H9 (cell line): ENCODE measurements around the gene ARIH1. TPM values are rescaled to one million over a fixed set of nuclear protein-coding genes. Genes with fewer than 3 reads are reported as not detected.

ENCODE experiments used
- DNase-seq: peaks from one replicate; pipeline ENCODE4 v3.0.0-alpha.2; 2017
- H2AFZ ChIP-seq: one replicate; pipeline ENCODE4 v1.6.1; 2013; ENCODE audit warnings: mild to moderate bottlenecking, low read length, control low read depth, moderate library complexity
- H2AK5ac ChIP-seq: 2 replicates; pipeline ENCODE4 v1.6.1; 2013; ENCODE audit warnings: low read length, control low read depth, mixed read lengths; ENCODE audit not compliant: insufficient read length
- H2BK120ac ChIP-seq: one replicate; pipeline ENCODE4 v1.6.1; 2013; ENCODE audit warnings: low read depth, mild to moderate bottlenecking, low read length, control low read depth, inconsistent platforms; ENCODE audit not compliant: poor library complexity, severe bottlenecking
- H2BK12ac ChIP-seq: 2 replicates; pipeline ENCODE4 v1.6.1; 2013; ENCODE audit warnings: low read length, control low read depth, mixed read lengths, low read depth; ENCODE audit not compliant: insufficient read length
- H2BK15ac ChIP-seq: 2 replicates; pipeline ENCODE4 v1.6.1; 2013; ENCODE audit warnings: low read depth, low read length, control low read depth
- H2BK20ac ChIP-seq: one replicate; pipeline ENCODE4 v1.6.1; 2013; ENCODE audit warnings: low read depth, mild to moderate bottlenecking, low read length, control low read depth, inconsistent platforms; ENCODE audit not compliant: poor library complexity, severe bottlenecking
- H2BK5ac ChIP-seq: 2 replicates; pipeline ENCODE4 v1.6.1; 2013; ENCODE audit warnings: low read length, control low read depth, mixed read lengths; ENCODE audit not compliant: insufficient read length
- H3K14ac ChIP-seq: 2 replicates; pipeline ENCODE4 v1.6.1; 2013; ENCODE audit warnings: low read length, control low read depth; ENCODE audit not compliant: insufficient read depth
- H3K18ac ChIP-seq: 2 replicates; pipeline ENCODE4 v1.6.1; 2013; ENCODE audit warnings: low read depth, mild to moderate bottlenecking, mixed read lengths, low read length, control low read depth; ENCODE audit not compliant: insufficient read length
- H3K23ac ChIP-seq: 2 replicates; pipeline ENCODE4 v1.6.1; 2013; ENCODE audit warnings: low read length, control low read depth, mixed read lengths, low read depth; ENCODE audit not compliant: insufficient read length
- H3K23me2 ChIP-seq: 2 replicates; pipeline ENCODE4 v1.6.1; 2013; ENCODE audit warnings: low read depth, mild to moderate bottlenecking, mixed read lengths, low read length, control low read depth; ENCODE audit not compliant: insufficient read length, poor library complexity, severe bottlenecking
- H3K27ac ChIP-seq: 2 replicates; pipeline ENCODE4 v1.5.1; 2013; ENCODE audit warnings: low read length, control low read depth, mixed read lengths, low read depth; ENCODE audit not compliant: insufficient read length
- H3K27me3 ChIP-seq: 2 replicates; pipeline ENCODE4 v1.6.1; 2013; ENCODE audit warnings: low read length, control low read depth, inconsistent platforms; ENCODE audit not compliant: insufficient read depth
- H3K4ac ChIP-seq: 2 replicates; pipeline ENCODE4 v1.6.1; 2013; ENCODE audit warnings: low read depth, mild to moderate bottlenecking, control low read depth, inconsistent platforms, low read length, moderate library complexity
- H3K4me1 ChIP-seq: 2 replicates; pipeline ENCODE4 v1.6.1; 2013; ENCODE audit warnings: low read length, control low read depth, inconsistent platforms; ENCODE audit not compliant: insufficient read depth
- H3K4me2 ChIP-seq: 2 replicates; pipeline ENCODE4 v1.6.1; 2013; ENCODE audit warnings: low read length, control low read depth, mixed read lengths; ENCODE audit not compliant: insufficient read length, insufficient read depth
- H3K56ac ChIP-seq: 2 replicates; pipeline ENCODE4 v1.6.1; 2013; ENCODE audit warnings: low read depth, mild to moderate bottlenecking, mixed read lengths, low read length, control low read depth; ENCODE audit not compliant: insufficient read length
- H3K79me1 ChIP-seq: 2 replicates; pipeline ENCODE4 v1.6.1; 2013; ENCODE audit warnings: low read depth, mild to moderate bottlenecking, moderate library complexity, low read length, control low read depth, inconsistent platforms; ENCODE audit not compliant: insufficient read depth, poor library complexity, severe bottlenecking
- H3K79me2 ChIP-seq: 2 replicates; pipeline ENCODE4 v1.6.1; 2013; ENCODE audit warnings: low read length, control low read depth, inconsistent platforms; ENCODE audit not compliant: insufficient read depth
- H3K9ac ChIP-seq: 2 replicates; pipeline ENCODE4 v1.6.1; 2013; ENCODE audit warnings: low read length, control low read depth, mixed read lengths; ENCODE audit not compliant: insufficient read length; ENCODE audit errors: extremely low read depth
- H3K9me3 ChIP-seq: one replicate; pipeline ENCODE4 v1.6.1; 2013; ENCODE audit warnings: low read depth, low read length, inconsistent platforms; ENCODE audit not compliant: control insufficient read depth
- H3T11ph ChIP-seq: one replicate; pipeline ENCODE4 v1.6.1; 2013; ENCODE audit warnings: mild to moderate bottlenecking, low read length, control low read depth, inconsistent platforms
- H4K20me1 ChIP-seq: one replicate; pipeline ENCODE4 v1.6.1; 2013; ENCODE audit not compliant: control insufficient read depth, insufficient read length, insufficient read depth
- H4K5ac ChIP-seq: 2 replicates; pipeline ENCODE4 v1.6.1; 2013; ENCODE audit warnings: low read depth, mild to moderate bottlenecking, mixed read lengths, low read length, control low read depth; ENCODE audit not compliant: insufficient read length
- H4K8ac ChIP-seq: replicated peaks from 2 replicates; pipeline ENCODE4 v1.6.1; 2013; ENCODE audit warnings: low read length, control low read depth, mixed read lengths, low read depth; ENCODE audit not compliant: insufficient read length
- H4K91ac ChIP-seq: 2 replicates; pipeline ENCODE4 v1.6.1; 2013; ENCODE audit warnings: low read depth, mild to moderate bottlenecking, moderate library complexity, mixed read lengths, low read length, control low read depth; ENCODE audit not compliant: insufficient read length
- H3K27ac Mint-ChIP-seq, 3 experiments: 2 replicates in 2 of 3; 3 replicates in 1 of 3; pipeline ENCODE4 v1.8.0; 2020 to 2021; ENCODE audit warnings: mixed read lengths in 3 of 3, mild to moderate bottlenecking in 1 of 3, moderate library complexity in 1 of 3
- H3K27me3 Mint-ChIP-seq: 2 replicates; pipeline ENCODE4 v1.8.0; 2021; ENCODE audit warnings: low read depth, mild to moderate bottlenecking, moderate library complexity, mixed read lengths
- H3K36me3 Mint-ChIP-seq, 3 experiments: 2 replicates in 2 of 3; 3 replicates in 1 of 3; pipeline ENCODE4 v1.8.0; 2020 to 2021; ENCODE audit warnings: low read depth in 3 of 3, mixed read lengths in 3 of 3; ENCODE audit not compliant: insufficient read depth in 1 of 3
- H3K4me1 Mint-ChIP-seq, 2 experiments: 2 replicates each; pipeline ENCODE4 v1.8.0; 2020; ENCODE audit warnings: mixed read lengths in 2 of 2
- H3K4me3 Mint-ChIP-seq, 2 experiments: 2 replicates in 1 of 2; 3 replicates in 1 of 2; pipeline ENCODE4 v1.8.0; 2020 to 2021; ENCODE audit warnings: mild to moderate bottlenecking in 2 of 2, mixed read lengths in 2 of 2, moderate library complexity in 1 of 2
- H3K9me3 Mint-ChIP-seq, 2 experiments: 2 replicates in 1 of 2; 3 replicates in 1 of 2; pipeline ENCODE4 v1.8.0; 2020; ENCODE audit warnings: mild to moderate bottlenecking in 2 of 2, mixed read lengths in 2 of 2, moderate library complexity in 1 of 2
- CTCF ChIP-seq: fragments of 200-600 bp; sonication (generic); conservative IDR thresholded peaks from 3 replicates; pipeline ENCODE4 v1.8.0; 2021; ENCODE audit warnings: antibody characterized with exemption, mild to moderate bottlenecking
- WGBS: extraction: QIAGEN DNeasy Blood & Tissue Kit; methylation state at CpG from one replicate; pipeline ENCODE4 v1.1.7; 2013; ENCODE audit warnings: missing lambda C conversion rate, low lambda C conversion rate, mixed read lengths; ENCODE audit not compliant: insufficient read length; ENCODE audit errors: extremely low coverage; 5-methylcytosine and 5-hydroxymethylcytosine counted together
- total RNA-seq: library from RNA; stranded (reverse); gene quantifications from 2 replicates; pipeline ENCODE4 v1.2.1, GENCODE V29; 2021

ARIH1 gene
- total RNA-seq, 1 experiment from 2014 or later: 158 TPM

- H3K27me3 ChIP-seq: no peaks in the 10 kb centered on the region
- H3K23me2 ChIP-seq: no peaks in the 10 kb centered on the region
- H3K9me3 ChIP-seq: no peaks in the 10 kb centered on the region
- H2AK5ac ChIP-seq: no peak overlapping the region
- no peak overlapping the region for H2BK120ac ChIP-seq
- peaks cover 4 to 15% (median 11%) of the 10 kb centered on the region in 3 experiments; a peak in 5 of 7 replicates for H3K36me3 Mint-ChIP-seq
- H3K27me3 Mint-ChIP-seq: no peaks in the 10 kb centered on the region
- no peak overlapping the region for H2BK12ac ChIP-seq
- H4K20me1 ChIP-seq: no peaks in the 10 kb centered on the region
- H3K14ac ChIP-seq: no peak overlapping the region
- H2BK15ac ChIP-seq: no peak overlapping the region
- H4K91ac ChIP-seq: no peak overlapping the region
- no peak overlapping the region for H2BK5ac ChIP-seq
- H3K4me1 Mint-ChIP-seq: peaks cover 18 to 25% of the 10 kb centered on the region in 2 experiments
- no peaks in the 10 kb centered on the region; the same call in 1 of the 2 replicates for H3K4me1 ChIP-seq
- DNase-seq: no peak
- no peak overlapping the region for H3K56ac ChIP-seq
- no peak overlapping the region for H3K4me3 Mint-ChIP-seq
- H3K9ac ChIP-seq: no peak overlapping the region
- no peak overlapping the region for H3T11ph ChIP-seq
- H3K18ac ChIP-seq: no peak overlapping the region
- H3K23ac ChIP-seq: no peak overlapping the region
- no peak overlapping the region for H3K4me2 ChIP-seq
- H3K27ac ChIP-seq: no peak overlapping the region
- no peak overlapping the region for H2BK20ac ChIP-seq
- H3K4ac ChIP-seq: no peak overlapping the region
- H3K79me1 ChIP-seq: no peaks in the 10 kb centered on the region
- H3K9me3 Mint-ChIP-seq: no peaks in the 10 kb centered on the region
- no peak overlapping the region; a peak in 1 of 7 replicates for H3K27ac Mint-ChIP-seq
- H3K79me2 ChIP-seq: peaks cover 33% of the 10 kb centered on the region; the same call in 1 of the 2 replicates
- H4K8ac ChIP-seq: no peak overlapping the region
- H4K5ac ChIP-seq: no peak overlapping the region
- WGBS: 100% methylated on average over 1 of the region's 2 CpGs
- no peak overlapping the region for H2AFZ ChIP-seq
- TF ChIP-seq CTCF: no peak
Measured at GRCh38 chr15:72496783-72497182, 22.7 kb downstream of the ARIH1 start.
